OCI-LY3 (cell line): ENCODE data around the gene MCEE.

ENCODE experiments used
- EZH2phosphoT487 ChIP-seq: fragments of 200-600 bp; shearing (Covaris generic); IDR thresholded peaks from 2 replicates; pipeline ENCODE4 v1.6.1; 2018; ENCODE audit warnings: antibody characterized with exemption, mixed run types, low read depth
- TF ChIP-seq, protein P1 (sequence below): fragments of 200-600, 300-600 bp; sonication (generic); IDR thresholded peaks from 2 replicates; pipeline ENCODE4 v1.5.1; 2014; ENCODE audit warnings: antibody characterized with exemption, low read length, low read depth

GRCh38 chr2:71067567-71068217 is 62.3 kb downstream of the MCEE start:
- TF ChIP-seq, protein P1, sequence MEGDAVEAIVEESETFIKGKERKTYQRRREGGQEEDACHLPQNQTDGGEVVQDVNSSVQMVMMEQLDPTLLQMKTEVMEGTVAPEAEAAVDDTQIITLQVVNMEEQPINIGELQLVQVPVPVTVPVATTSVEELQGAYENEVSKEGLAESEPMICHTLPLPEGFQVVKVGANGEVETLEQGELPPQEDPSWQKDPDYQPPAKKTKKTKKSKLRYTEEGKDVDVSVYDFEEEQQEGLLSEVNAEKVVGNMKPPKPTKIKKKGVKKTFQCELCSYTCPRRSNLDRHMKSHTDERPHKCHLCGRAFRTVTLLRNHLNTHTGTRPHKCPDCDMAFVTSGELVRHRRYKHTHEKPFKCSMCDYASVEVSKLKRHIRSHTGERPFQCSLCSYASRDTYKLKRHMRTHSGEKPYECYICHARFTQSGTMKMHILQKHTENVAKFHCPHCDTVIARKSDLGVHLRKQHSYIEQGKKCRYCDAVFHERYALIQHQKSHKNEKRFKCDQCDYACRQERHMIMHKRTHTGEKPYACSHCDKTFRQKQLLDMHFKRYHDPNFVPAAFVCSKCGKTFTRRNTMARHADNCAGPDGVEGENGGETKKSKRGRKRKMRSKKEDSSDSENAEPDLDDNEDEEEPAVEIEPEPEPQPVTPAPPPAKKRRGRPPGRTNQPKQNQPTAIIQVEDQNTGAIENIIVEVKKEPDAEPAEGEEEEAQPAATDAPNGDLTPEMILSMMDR = no peak; the same call in 1 of the 2 replicates
- no peak for TF ChIP-seq EZH2phosphoT487
